HG02981 (cell line): ENCODE data around the gene LRRTM4.
"Not testable (repeated sequence)": the region's sequence is repeated elsewhere in the genome, so short reads cannot be mapped to it uniquely, and the experiment has no call there.

Experiments used
- ATAC-seq: cut with Tn5 transposase; IDR thresholded peaks from one replicate; pipeline ENCODE4 v1.9.1; 2021; ENCODE audit warnings: mild to moderate bottlenecking, moderate library complexity; ENCODE audit not compliant: unreplicated experiment

Gene LRRTM4

GRCh38 chr2:76921006-76921405 lies 601.2 kb downstream of the LRRTM4 start:
- ATAC-seq: no peak

- no peak for ATAC-seq
These were observed 626.7 kb downstream of the LRRTM4 start for GRCh38 chr2:76895469-76895868.

- no peak for ATAC-seq
These were observed 651.6 kb downstream of the LRRTM4 start for GRCh38 chr2:76870581-76870980.

- ATAC-seq: no peak
These were observed 652.2 kb downstream of the LRRTM4 start for GRCh38 chr2:76870011-76870410.

- no peak for ATAC-seq
These were observed 654.3 kb downstream of the LRRTM4 start for GRCh38 chr2:76867854-76868253.

- no peak for ATAC-seq
These were observed 655.7 kb downstream of the LRRTM4 start for GRCh38 chr2:76866464-76866863.

- ATAC-seq: no peak
These were observed 659.3 kb downstream of the LRRTM4 start for GRCh38 chr2:76862901-76863300.

GRCh38 chr2:76861708-76862107 lies 660.5 kb downstream of the LRRTM4 start:
- ATAC-seq: no peak

GRCh38 chr2:76851000-76851399 lies 671.2 kb downstream of the LRRTM4 start:
- no peak for ATAC-seq

- no peak for ATAC-seq
These were observed 673.1 kb downstream of the LRRTM4 start for GRCh38 chr2:76849086-76849485.

- ATAC-seq: no peak
These were observed 682.4 kb downstream of the LRRTM4 start for GRCh38 chr2:76839826-76840225.

GRCh38 chr2:76829374-76830234 lies 692.6 kb downstream of the LRRTM4 start:
- no peak for ATAC-seq

- ATAC-seq: no peak
These were observed 695.5 kb downstream of the LRRTM4 start for GRCh38 chr2:76826691-76827090.

GRCh38 chr2:76825140-76825970 lies 696.8 kb downstream of the LRRTM4 start:
- ATAC-seq: no peak

- no peak for ATAC-seq
These were observed 700.4 kb downstream of the LRRTM4 start for GRCh38 chr2:76821731-76822130.

GRCh38 chr2:76813084-76813483 lies 709.1 kb downstream of the LRRTM4 start:
- no peak for ATAC-seq

- no peak for ATAC-seq
These were observed 710.0 kb downstream of the LRRTM4 start for GRCh38 chr2:76812156-76812555.

- ATAC-seq: no peak
These were observed 713.0 kb downstream of the LRRTM4 start for GRCh38 chr2:76809136-76809535.

GRCh38 chr2:76808732-76809131 lies 713.4 kb downstream of the LRRTM4 start:
- ATAC-seq: no peak

GRCh38 chr2:76793647-76794334 lies 728.4 kb downstream of the LRRTM4 start:
- ATAC-seq: no peak

GRCh38 chr2:76781313-76781712 lies 740.9 kb downstream of the LRRTM4 start:
- not testable (repeated sequence) for ATAC-seq
